IPS DF 19.7 (cell line): Measurements from ENCODE around the gene PLCH2.

ENCODE experiments used
- DNase-seq: peaks from one replicate; pipeline ENCODE4 v3.0.0-alpha.2; 2013; ENCODE audit warnings: low read depth, low spot score

Gene PLCH2

GRCh38 chr1:2479618-2480017 lies 3.5 kb downstream of the PLCH2 start:
- no peak for DNase-seq

GRCh38 chr1:2480236-2480985 lies 4.3 kb downstream of the PLCH2 start:
- no peak for DNase-seq

GRCh38 chr1:2480986-2481364 lies 4.9 kb downstream of the PLCH2 start:
- DNase-seq, result no peak

- DNase-seq, result no peak
Measured at GRCh38 chr1:2481885-2482284, 5.8 kb downstream of the PLCH2 start.

- DNase-seq, result no peak
Measured at GRCh38 chr1:2482588-2482987, 6.5 kb downstream of the PLCH2 start.

- no peak for DNase-seq
Measured at GRCh38 chr1:2483026-2483425, 6.9 kb downstream of the PLCH2 start.

- DNase-seq, result no peak
Measured at GRCh38 chr1:2483970-2484369, 7.9 kb downstream of the PLCH2 start.

GRCh38 chr1:2486041-2486440 lies 10.0 kb downstream of the PLCH2 start:
- DNase-seq, result no peak

GRCh38 chr1:2486558-2486957 lies 10.5 kb downstream of the PLCH2 start:
- no peak for DNase-seq

GRCh38 chr1:2488688-2489087 lies 12.6 kb downstream of the PLCH2 start:
- DNase-seq, result no peak

GRCh38 chr1:2489615-2490014 lies 13.5 kb downstream of the PLCH2 start:
- no peak for DNase-seq

- no peak for DNase-seq
Measured at GRCh38 chr1:2492091-2492490, 16.0 kb downstream of the PLCH2 start.

GRCh38 chr1:2493218-2493617 lies 17.1 kb downstream of the PLCH2 start:
- DNase-seq, result no peak

- no peak for DNase-seq
Measured at GRCh38 chr1:2493691-2494322, 17.7 kb downstream of the PLCH2 start.

- DNase-seq, result no peak
Measured at GRCh38 chr1:2494323-2494693, 18.2 kb downstream of the PLCH2 start.

GRCh38 chr1:2495026-2495425 lies 18.9 kb downstream of the PLCH2 start:
- DNase-seq, result no peak

- DNase-seq, result no peak
Measured at GRCh38 chr1:2495546-2495945, 19.5 kb downstream of the PLCH2 start.

- no peak for DNase-seq
Measured at GRCh38 chr1:2496087-2496622, 20.1 kb downstream of the PLCH2 start.

GRCh38 chr1:2496746-2497145 lies 20.7 kb downstream of the PLCH2 start:
- DNase-seq, result no peak

GRCh38 chr1:2497891-2498290 lies 21.8 kb downstream of the PLCH2 start:
- no peak for DNase-seq

- DNase-seq, result no peak
Measured at GRCh38 chr1:2498648-2499047, 22.6 kb downstream of the PLCH2 start.

- DNase-seq, result no peak
Measured at GRCh38 chr1:2499260-2499659, 23.2 kb downstream of the PLCH2 start.

- no peak for DNase-seq
Measured at GRCh38 chr1:2499986-2500596, 24.0 kb downstream of the PLCH2 start.
